Stimulated activated CD8-positive, alpha-beta memory T cell treated with anti-CD3 and anti-CD28 coated beads, Interleukin-15, amount 100 ng/mL, for 24 hours (primary cell): ENCODE data around the gene UNC50.

ENCODE experiments used
- DNase-seq: peaks from one replicate; pipeline ENCODE4 v3.0.0-alpha.2; 2020; ENCODE audit warnings: low read depth

UNC50 gene, protein sequence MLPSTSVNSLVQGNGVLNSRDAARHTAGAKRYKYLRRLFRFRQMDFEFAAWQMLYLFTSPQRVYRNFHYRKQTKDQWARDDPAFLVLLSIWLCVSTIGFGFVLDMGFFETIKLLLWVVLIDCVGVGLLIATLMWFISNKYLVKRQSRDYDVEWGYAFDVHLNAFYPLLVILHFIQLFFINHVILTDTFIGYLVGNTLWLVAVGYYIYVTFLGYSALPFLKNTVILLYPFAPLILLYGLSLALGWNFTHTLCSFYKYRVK

DNA sequence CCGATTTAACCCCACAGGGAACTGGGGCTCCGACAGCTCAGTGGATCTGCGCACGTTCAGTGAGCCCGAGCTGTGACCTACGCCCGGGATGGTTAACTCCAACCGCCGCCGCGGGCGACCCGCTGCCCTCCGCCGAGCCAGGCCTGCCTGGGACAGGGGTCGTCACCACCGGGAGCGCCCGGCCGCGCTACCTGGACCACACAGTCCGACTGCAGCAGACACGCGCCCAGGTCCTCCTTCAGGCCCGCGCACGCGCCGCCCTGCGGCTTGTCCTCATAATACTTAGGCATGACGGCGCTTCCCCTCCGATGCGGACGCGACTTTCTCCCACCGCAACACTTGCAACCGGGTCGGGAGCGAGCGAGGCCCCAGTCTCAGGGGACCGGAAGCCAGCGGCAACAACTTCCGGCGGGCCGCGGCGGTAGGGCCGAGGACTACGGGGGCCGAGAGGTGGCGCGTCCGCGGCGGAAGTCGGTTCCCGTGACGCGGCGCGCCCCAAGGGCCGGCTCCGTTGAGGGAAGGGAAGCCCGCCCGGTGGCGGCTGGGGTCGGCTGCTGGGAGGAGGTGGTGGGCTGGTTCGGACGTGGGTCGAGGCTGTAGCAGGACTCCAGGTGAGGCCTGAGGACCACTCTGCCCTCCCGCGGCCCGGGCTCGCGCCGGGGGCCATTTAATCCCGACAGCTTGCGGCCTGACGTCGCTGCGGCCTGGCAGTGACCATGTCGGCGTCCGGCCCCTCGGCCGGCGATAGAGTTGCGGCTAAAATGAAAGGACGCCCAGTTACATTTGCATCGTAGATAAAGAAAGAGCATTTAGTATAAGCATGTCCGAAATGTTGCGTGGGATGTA is at the start of gene UNC50, which contains the start of gene COA5:
Gene UNC50 (plus strand): TSS at position 474 of the 846 bp plus-strand sequence. CDS start 1,171 bp downstream, outside the sequence.
Gene COA5 (minus strand): TSS at position 397 of the 846 bp plus-strand sequence. CDS start 107 bp downstream, at position 290.
- peak; percentile 87 for DNase-seq

DNA sequence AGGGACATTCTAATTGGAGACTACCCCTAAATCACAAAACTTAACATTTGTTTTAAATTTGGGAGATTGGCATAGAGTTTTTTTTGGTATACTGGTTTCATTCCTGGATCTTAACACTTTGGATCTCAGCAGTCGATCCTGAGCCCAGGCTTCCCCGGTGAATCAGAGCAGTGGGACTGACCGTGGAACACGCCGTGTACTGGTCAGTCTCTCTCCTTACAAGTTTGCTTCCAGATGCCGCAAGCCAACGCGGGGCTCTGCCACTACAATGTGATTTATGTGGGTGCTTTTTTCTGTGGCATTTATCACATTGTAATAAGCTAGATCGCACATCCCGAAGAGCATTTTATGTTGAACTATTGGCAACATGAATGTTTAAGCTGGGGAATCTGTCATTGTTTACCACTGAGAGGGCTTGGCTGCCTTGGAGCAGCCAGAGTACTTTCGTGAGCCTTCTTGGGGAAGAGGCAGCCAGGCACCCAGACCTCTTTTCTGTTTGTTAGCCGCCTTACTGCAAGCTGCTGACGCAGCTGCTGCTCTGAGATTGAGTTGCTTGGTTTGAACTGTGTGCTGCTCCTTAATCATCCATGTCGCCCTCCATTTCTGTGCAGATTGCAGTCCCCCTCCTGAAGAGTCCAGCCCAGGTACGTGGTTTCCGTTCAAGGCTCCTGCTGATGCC is 49.4 kb upstream of the UNC50 start:
- no peak for DNase-seq

GRCh38 chr2:98559581-98559980 is 48.8 kb upstream of the UNC50 start:
- DNase-seq: no peak

DNA sequence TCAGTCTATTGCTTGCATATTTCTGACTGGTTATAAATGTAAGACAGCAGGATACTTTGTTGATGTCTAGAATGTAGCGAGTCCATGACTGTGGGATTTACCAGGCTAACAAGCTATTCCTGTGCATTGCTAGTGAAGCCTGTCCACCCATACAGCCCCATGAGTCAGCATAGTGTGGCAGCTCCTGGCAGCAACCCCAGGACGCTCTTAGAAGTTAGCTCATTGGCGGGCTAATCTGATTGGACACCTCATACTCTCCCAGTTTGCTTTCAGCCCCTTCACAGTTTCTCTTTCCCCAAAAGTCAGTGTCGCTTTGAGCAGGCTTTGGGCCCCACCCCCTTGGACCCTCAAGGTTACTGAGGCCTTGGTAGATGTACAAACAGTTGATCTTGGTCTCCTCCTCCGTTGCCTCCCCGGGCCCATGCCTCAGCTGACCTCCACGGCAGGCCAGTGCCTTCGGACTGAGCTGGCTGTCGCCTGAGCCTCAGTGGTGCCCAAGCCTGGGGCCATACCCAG is 48.1 kb upstream of the UNC50 start:
- no peak for DNase-seq

DNA sequence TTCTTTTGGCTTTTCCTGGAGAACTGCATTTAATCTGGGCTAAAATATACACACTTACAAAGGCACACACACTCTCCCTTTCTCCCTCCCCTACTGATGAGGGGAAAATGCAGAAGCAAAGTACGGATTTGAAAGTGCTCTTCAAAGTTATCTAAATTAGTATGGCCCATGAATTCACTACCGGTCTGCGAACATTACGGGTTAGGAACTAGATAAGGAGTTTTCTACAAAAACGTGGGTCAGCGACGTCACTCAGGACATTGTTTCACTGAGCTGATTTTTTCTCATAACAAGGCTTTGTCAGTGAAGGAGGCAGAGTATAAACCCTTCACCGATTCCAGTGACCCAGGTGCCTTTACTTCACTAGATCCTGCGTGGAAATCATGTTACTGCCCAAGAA is 47.4 kb upstream of the UNC50 start:
- no peak for DNase-seq

DNA sequence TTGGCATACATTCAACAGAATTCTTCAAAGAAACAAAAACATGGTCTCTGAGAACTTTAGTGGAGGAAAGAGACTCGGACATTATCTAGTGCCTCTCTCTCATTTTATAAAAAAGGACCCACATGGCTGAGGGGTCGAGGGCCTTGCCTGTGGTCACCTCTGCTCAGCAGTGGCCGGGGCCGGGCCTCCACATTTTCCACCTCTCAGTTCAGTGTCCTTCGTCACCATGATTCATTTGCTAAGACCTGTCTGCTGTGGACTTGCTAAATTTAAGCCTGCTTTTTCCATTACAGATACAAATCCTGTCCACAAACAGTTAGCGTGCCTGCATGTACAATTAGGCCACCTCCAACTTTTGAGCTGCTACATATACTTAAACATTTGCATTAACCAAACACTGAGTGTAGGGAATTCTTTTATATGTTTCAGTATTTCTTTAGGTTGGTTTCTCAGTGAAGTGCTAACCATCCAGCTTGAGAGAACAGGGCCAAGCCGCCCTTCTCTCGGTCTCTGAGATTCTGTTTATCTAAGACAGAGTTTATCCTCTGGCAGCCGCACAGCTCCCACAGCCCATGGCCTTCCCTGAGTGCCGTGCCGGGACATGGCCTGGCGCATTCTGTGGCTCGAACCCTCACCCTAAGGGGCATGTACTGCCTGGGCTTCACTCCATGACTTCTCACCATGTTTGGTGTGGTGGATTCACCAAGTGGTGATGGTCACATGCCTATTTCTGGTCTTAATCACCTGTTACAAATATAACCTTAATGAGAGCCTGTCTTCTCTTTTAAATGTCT is 46.3 kb upstream of the UNC50 start:
- DNase-seq: no peak

GRCh38 chr2:98563394-98563793 is 45.0 kb upstream of the UNC50 start:
- DNase-seq: no peak

DNA sequence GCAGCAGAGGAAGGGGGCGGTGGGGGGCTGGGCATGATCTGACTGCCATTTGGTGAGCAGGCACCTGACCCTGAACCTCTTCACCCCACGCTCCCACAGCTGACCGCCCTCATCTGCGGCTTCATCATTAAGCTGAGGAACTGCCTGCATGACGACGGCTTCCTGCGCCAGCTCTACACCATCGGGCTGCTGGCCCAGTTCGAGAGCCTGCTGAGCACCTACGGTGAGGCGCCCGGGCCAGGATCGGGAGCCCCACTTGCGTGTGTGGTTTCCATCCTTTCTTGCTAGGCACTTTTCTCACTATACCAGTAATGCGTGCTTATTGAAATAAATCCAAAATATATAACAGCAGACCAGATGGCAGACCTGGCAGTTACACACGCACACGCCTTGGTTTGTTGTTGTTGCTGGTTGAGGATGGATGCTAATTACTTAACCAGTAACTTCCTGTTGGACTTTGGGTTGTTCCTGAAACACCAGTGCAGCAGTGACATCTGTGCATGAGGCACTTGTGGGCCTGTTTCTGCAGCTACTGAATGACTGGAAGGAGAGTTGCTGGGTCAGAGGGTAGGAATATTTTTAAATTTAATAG is 43.8 kb upstream of the UNC50 start:
- DNase-seq: no peak

GRCh38 chr2:98565286-98565860 is 43.0 kb upstream of the UNC50 start:
- DNase-seq: no peak

DNA sequence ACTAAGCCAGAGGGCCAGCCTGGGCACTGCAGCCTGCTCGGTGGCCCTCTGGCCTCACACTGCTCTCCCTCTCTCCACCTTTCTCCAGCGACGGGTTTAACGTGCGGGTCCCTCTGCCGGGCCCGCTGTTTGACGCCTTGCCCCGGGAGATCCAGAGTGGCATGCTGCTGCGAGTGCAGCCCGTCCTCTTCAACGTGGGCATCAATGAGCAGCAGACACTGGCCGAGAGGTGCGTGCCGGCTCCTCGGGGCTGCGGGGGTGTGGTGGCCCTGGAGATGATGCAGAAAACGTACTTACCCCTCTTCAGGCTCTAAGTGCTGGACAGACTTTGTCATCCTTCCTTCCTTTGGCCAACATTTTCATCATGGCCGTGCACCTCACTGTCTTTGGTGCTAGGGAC is 42.4 kb upstream of the UNC50 start:
- no peak for DNase-seq

DNA sequence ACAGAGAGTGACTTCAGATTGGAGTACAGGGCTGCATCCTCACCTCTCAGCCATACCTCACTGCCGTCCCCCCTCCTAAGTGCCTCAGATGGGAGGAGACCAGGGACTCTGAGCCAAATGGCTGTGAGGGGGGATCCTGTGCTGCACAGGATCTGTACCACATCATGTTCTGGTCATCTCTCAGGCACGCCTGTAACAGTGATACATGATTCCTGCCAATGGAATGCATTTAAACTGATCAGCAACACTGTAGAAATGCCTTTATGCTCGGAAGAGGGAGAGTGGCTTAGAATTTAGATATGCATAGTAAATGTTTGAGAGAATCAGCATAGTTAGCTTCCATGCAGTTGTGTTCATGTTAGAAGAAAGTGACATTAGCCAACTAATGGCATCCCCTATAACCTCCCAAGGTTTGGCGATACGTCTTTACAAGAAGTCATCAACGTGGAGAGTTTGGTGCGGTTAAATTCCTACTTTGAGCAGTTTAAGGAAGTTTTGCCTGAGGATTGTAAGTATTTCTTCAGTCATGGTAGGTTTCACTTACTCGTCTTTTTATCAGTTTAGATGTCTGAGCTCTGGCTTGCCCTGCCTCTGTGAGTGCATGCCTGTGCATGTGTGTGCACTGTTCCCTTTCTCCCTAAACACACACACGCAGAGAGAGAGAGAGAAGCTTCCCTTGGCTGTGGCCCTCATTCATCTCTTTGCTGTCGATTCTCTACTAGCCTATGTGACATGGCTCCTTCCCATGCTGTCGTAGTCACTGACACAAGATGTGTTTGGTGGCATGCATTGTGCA is 40.0 kb upstream of the UNC50 start:
- DNase-seq: no peak

DNA sequence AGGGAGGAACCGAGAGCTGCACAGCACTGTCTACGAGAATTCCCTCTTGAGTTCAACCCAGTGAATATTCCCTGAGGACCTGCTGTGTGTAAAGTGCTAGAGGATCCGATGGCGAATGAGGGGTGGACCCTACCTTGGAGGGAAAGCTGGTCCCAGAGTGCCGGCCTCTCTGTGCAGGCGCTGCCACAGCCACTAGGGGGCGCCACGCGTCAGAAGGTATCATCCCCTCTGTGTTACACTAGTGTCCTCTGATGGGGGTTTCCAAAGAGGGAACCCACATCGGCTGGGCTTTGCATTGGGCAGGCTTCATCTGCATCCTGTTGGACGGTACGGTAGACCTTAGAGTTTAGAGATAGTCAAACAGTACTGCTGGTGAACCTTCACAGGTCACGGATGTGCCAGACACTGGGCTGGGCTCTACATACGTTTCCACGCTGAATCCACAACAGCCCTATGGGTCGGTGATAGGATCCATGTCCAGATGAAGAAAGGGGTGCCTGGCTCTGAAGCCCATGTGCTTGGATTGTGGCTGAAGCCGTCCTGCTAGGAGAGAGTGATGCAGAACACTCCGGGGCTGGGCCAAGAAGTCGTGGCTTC is 39.1 kb upstream of the UNC50 start:
- peak; percentile 69 for DNase-seq

GRCh38 chr2:98569915-98570314 is 38.5 kb upstream of the UNC50 start:
- no peak for DNase-seq

DNA sequence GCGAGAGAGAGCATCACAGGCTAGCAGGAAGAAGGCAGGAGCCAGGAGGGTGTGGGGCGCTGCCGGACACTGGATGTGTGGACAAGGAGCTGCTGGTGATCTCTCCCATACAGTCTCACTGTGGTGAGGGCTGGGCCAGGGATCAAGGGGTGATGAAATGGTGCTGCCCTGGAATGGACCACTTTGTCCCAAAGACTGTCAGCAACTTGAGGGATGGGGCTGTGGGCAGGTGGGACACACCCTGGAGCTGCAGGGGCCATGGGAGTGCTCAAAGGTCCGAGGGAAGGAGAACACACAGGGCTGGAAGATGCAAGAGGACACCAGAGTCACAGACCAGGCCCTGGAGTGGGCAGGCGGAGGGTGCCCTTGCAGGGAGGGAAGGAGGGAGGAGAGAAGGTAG is 38.0 kb upstream of the UNC50 start:
- no peak for DNase-seq

DNA sequence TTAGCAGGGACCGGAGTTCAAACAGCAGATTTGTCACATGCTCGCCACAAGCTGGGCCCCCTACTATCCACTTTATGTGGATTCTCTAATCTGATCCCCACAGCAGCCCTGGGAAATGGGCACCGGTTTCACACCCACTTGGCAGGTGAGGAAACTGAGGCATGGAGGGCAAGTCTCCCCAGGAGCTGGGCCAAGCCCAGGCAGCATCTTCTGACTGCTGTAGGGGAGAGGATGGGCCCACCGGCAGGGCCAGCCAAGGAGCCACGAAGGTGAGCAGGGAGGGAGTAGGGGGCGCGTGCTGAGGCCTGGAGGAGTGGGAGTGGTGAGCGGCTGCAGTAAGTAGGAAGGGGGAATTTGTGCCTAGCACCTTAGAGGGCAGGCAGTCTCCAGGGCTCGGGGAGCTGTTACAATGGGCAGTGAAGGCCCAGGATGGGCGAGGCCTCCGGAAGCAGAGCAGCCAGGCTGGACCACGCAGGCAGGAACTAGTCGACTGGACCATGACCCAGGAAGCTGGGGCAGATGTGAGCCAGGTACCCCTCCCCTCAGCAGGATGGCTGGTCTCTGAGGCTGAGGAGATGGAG is 37.2 kb upstream of the UNC50 start:
- no peak for DNase-seq

DNA sequence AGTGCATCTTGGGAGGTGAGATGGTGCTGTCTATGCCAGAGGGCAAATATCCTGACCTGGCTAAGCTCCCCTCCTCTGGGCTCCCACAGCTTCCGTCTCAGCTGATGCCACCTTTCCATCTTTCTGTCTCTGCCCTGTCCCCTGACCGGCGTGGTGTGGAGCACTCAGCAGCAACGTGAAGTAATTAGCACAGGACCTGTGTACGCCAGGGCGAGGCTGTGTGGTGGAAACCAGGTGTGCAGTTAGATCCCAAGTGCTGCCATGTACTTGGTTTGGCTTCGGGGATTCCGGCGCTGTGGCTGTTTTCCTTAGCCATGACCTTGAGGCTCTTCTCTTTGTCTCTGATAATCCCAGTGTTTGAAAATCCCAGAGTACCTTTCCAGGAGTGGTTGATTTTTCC is 36.6 kb upstream of the UNC50 start:
- no peak for DNase-seq

GRCh38 chr2:98572211-98572610 is 36.2 kb upstream of the UNC50 start:
- no peak for DNase-seq

- DNase-seq: no peak
Observed at GRCh38 chr2:98572676-98573075, 35.7 kb upstream of the UNC50 start.

GRCh38 chr2:98573426-98573825 is 35.0 kb upstream of the UNC50 start:
- DNase-seq: no peak
